ENCODE measurements around the gene CEP164.

DNA sequence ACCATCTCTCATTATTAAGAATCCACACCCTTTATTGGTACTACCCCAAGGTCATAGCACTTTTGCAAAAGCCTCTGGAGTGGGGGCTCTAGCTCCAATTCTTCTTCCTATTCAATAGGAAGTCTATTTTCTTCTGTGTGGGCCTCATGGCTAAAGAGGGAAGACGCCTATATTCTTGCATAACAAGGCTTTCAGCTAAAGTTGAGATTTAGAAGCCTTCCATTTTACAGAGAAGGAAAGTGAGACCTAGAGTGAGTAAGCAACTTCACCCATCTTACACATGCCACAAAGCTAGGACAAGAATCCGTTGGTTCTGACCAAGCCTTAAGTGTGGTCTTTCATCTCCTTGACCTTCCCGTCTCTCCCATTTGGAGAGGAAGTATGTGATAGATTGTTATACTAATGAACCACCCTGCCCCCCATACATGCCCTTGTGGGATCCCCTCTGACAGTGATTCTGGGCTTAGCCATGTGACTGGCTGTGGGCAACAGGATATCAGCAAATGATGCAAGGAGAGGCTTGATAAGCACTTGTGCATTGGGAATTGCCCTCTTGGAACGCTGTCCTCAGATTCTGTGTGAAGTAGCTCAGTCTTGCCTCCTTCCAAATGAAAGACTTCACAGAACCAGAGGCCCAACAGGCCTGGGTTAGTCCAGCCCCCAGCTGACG is 23.9 kb upstream of the CEP164 start:
- TF ChIP-seq SMC3 (IDR thresholded peaks at IDR 0.05; ENCODE audit: low read depth, low read length) (no peak), EP300 (IDR thresholded peaks at IDR 0.05; ENCODE audit: borderline replicate concordance in 1 of 2, low read depth in 1 of 2, low read length in 1 of 2) (no peak), RFX5 (IDR thresholded peaks at IDR 0.05; ENCODE audit: low read length) (no peak), TAF1 (IDR thresholded peaks at IDR 0.05; ENCODE audit: borderline replicate concordance, low read depth, low read length) (no peak), NFIC (IDR thresholded peaks at IDR 0.05; ENCODE audit: borderline replicate concordance) (no peak), CHD2 (IDR thresholded peaks at IDR 0.05; ENCODE audit: low read length, partially characterized antibody) (no peak), POLR2AphosphoS5 (IDR thresholded peaks at IDR 0.05; ENCODE audit: low read depth, low read length) (no peak), RCOR1 (IDR thresholded peaks at IDR 0.05; ENCODE audit: low read length) (no peak), SIN3A (IDR thresholded peaks at IDR 0.05; ENCODE audit: borderline replicate concordance, low read depth, low read length) (no peak), EZH2phosphoT487 (IDR thresholded peaks at IDR 0.05; ENCODE audit: borderline replicate concordance, low read depth) (no peak)
- TF ChIP-seq, protein P1, sequence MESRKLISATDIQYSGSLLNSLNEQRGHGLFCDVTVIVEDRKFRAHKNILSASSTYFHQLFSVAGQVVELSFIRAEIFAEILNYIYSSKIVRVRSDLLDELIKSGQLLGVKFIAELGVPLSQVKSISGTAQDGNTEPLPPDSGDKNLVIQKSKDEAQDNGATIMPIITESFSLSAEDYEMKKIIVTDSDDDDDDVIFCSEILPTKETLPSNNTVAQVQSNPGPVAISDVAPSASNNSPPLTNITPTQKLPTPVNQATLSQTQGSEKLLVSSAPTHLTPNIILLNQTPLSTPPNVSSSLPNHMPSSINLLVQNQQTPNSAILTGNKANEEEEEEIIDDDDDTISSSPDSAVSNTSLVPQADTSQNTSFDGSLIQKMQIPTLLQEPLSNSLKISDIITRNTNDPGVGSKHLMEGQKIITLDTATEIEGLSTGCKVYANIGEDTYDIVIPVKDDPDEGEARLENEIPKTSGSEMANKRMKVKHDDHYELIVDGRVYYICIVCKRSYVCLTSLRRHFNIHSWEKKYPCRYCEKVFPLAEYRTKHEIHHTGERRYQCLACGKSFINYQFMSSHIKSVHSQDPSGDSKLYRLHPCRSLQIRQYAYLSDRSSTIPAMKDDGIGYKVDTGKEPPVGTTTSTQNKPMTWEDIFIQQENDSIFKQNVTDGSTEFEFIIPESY (IDR thresholded peaks at IDR 0.05; ENCODE audit: borderline replicate concordance, low read depth), result no peak
- TF ChIP-seq, protein P2, sequence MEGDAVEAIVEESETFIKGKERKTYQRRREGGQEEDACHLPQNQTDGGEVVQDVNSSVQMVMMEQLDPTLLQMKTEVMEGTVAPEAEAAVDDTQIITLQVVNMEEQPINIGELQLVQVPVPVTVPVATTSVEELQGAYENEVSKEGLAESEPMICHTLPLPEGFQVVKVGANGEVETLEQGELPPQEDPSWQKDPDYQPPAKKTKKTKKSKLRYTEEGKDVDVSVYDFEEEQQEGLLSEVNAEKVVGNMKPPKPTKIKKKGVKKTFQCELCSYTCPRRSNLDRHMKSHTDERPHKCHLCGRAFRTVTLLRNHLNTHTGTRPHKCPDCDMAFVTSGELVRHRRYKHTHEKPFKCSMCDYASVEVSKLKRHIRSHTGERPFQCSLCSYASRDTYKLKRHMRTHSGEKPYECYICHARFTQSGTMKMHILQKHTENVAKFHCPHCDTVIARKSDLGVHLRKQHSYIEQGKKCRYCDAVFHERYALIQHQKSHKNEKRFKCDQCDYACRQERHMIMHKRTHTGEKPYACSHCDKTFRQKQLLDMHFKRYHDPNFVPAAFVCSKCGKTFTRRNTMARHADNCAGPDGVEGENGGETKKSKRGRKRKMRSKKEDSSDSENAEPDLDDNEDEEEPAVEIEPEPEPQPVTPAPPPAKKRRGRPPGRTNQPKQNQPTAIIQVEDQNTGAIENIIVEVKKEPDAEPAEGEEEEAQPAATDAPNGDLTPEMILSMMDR (IDR thresholded peaks at IDR 0.05), result no peak
- TF ChIP-seq, protein P3, sequence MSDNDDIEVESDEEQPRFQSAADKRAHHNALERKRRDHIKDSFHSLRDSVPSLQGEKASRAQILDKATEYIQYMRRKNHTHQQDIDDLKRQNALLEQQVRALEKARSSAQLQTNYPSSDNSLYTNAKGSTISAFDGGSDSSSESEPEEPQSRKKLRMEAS (IDR thresholded peaks at IDR 0.05; ENCODE audit: low read depth), result no peak
- TF ChIP-seq, protein P4, sequence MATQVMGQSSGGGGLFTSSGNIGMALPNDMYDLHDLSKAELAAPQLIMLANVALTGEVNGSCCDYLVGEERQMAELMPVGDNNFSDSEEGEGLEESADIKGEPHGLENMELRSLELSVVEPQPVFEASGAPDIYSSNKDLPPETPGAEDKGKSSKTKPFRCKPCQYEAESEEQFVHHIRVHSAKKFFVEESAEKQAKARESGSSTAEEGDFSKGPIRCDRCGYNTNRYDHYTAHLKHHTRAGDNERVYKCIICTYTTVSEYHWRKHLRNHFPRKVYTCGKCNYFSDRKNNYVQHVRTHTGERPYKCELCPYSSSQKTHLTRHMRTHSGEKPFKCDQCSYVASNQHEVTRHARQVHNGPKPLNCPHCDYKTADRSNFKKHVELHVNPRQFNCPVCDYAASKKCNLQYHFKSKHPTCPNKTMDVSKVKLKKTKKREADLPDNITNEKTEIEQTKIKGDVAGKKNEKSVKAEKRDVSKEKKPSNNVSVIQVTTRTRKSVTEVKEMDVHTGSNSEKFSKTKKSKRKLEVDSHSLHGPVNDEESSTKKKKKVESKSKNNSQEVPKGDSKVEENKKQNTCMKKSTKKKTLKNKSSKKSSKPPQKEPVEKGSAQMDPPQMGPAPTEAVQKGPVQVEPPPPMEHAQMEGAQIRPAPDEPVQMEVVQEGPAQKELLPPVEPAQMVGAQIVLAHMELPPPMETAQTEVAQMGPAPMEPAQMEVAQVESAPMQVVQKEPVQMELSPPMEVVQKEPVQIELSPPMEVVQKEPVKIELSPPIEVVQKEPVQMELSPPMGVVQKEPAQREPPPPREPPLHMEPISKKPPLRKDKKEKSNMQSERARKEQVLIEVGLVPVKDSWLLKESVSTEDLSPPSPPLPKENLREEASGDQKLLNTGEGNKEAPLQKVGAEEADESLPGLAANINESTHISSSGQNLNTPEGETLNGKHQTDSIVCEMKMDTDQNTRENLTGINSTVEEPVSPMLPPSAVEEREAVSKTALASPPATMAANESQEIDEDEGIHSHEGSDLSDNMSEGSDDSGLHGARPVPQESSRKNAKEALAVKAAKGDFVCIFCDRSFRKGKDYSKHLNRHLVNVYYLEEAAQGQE (IDR thresholded peaks at IDR 0.05; ENCODE audit: low read depth, low read length), result no peak
